ENCODE data around the gene FAM193A. TPM values are rescaled to one million over a fixed set of nuclear protein-coding genes. Genes with fewer than 3 reads are reported as not detected.
"Not testable (repeated sequence)": the region's sequence is repeated elsewhere in the genome, so short reads cannot be mapped to it uniquely, and the experiment has no call there.

Gene FAM193A
- total RNA-seq, 1 donor from 2014 or later = 45.5 TPM

GRCh38 chr4:2734612-2735011, 198.2 kb downstream of the FAM193A start:
- DNase-seq (ENCODE audit: low read depth, low spot score) = no peak
- peaks cover 39% of the 10 kb centered on the region for H3K36me3 Mint-ChIP-seq (ENCODE audit: low read depth)
- no peaks in the 10 kb centered on the region for H3K4me1 Mint-ChIP-seq
- H3K9me3 Mint-ChIP-seq = peaks cover 20% of the 10 kb centered on the region
- H3K4me3 Mint-ChIP-seq = no peak overlapping the region
- no peak for TF ChIP-seq CTCF (conservative IDR thresholded peaks at IDR 0.05)
- no peak overlapping the region for H3K27ac Mint-ChIP-seq (ENCODE audit: unreplicated experiment)
- no peaks in the 10 kb centered on the region for H3K27me3 Mint-ChIP-seq (ENCODE audit: low read depth)

- TF ChIP-seq CTCF (conservative IDR thresholded peaks at IDR 0.05) = no peak
- peaks cover 40% of the 10 kb centered on the region for H3K36me3 Mint-ChIP-seq (ENCODE audit: low read depth)
- no peak overlapping the region for H3K27ac Mint-ChIP-seq (ENCODE audit: unreplicated experiment)
- peaks cover 1% of the 10 kb centered on the region for H3K4me1 Mint-ChIP-seq
- no peaks in the 10 kb centered on the region for H3K27me3 Mint-ChIP-seq (ENCODE audit: low read depth)
- H3K4me3 Mint-ChIP-seq = no peak overlapping the region
- no peak for DNase-seq (ENCODE audit: low read depth, low spot score)
- H3K9me3 Mint-ChIP-seq = peaks cover 20% of the 10 kb centered on the region
These were observed 199.4 kb downstream of the FAM193A start for GRCh38 chr4:2735869-2736268.

- H3K27ac Mint-ChIP-seq (ENCODE audit: unreplicated experiment); DNase-seq (ENCODE audit: low read depth, low spot score); H3K27me3 Mint-ChIP-seq (ENCODE audit: low read depth); H3K4me3 Mint-ChIP-seq; H3K4me1 Mint-ChIP-seq: not testable (repeated sequence)
- Mint-ChIP-seq H3K9me3 (peaks cover 20% of the 10 kb centered on the region), H3K36me3 (ENCODE audit: low read depth) (peaks cover 40% of the 10 kb centered on the region)
These were observed 201.8 kb downstream of the FAM193A start for GRCh38 chr4:2738296-2738695.

GRCh38 chr4:2741626-2742025, 205.2 kb downstream of the FAM193A start:
- TF ChIP-seq CTCF (conservative IDR thresholded peaks at IDR 0.05) = no peak
- Mint-ChIP-seq H3K27ac (ENCODE audit: unreplicated experiment) (no peak overlapping the region), H3K4me1 (peaks cover 16% of the 10 kb centered on the region), H3K9me3 (peaks cover 8% of the 10 kb centered on the region), H3K36me3 (ENCODE audit: low read depth) (peaks cover 22% of the 10 kb centered on the region), H3K27me3 (ENCODE audit: low read depth) (no peaks in the 10 kb centered on the region), H3K4me3 (peak overlapping the region; percentile 65)
- DNase-seq (ENCODE audit: low read depth, low spot score) = no peak

GRCh38 chr4:2742081-2742822, 205.8 kb downstream of the FAM193A start:
- Mint-ChIP-seq H3K4me1 (peaks cover 17% of the 10 kb centered on the region), H3K9me3 (peaks cover 5% of the 10 kb centered on the region), H3K27ac (ENCODE audit: unreplicated experiment) (no peak overlapping the region), H3K36me3 (ENCODE audit: low read depth) (peaks cover 20% of the 10 kb centered on the region), H3K27me3 (ENCODE audit: low read depth) (no peaks in the 10 kb centered on the region), H3K4me3 (no peak overlapping the region)
- DNase-seq (ENCODE audit: low read depth, low spot score) = no peak
- no peak for TF ChIP-seq CTCF (conservative IDR thresholded peaks at IDR 0.05)

GRCh38 chr4:2742823-2743517, 206.5 kb downstream of the FAM193A start:
- no peaks in the 10 kb centered on the region for H3K27me3 Mint-ChIP-seq (ENCODE audit: low read depth)
- H3K9me3 Mint-ChIP-seq = peaks cover 5% of the 10 kb centered on the region
- H3K27ac Mint-ChIP-seq (ENCODE audit: unreplicated experiment) = no peak overlapping the region
- TF ChIP-seq CTCF (conservative IDR thresholded peaks at IDR 0.05) = no peak
- H3K4me3 Mint-ChIP-seq = no peak overlapping the region
- no peak for DNase-seq (ENCODE audit: low read depth, low spot score)
- H3K4me1 Mint-ChIP-seq = peaks cover 17% of the 10 kb centered on the region
- peaks cover 23% of the 10 kb centered on the region for H3K36me3 Mint-ChIP-seq (ENCODE audit: low read depth)

Measured in neural crest cell (in vitro differentiated cells).